Measurements from ENCODE around the gene MGMT.

DNA sequence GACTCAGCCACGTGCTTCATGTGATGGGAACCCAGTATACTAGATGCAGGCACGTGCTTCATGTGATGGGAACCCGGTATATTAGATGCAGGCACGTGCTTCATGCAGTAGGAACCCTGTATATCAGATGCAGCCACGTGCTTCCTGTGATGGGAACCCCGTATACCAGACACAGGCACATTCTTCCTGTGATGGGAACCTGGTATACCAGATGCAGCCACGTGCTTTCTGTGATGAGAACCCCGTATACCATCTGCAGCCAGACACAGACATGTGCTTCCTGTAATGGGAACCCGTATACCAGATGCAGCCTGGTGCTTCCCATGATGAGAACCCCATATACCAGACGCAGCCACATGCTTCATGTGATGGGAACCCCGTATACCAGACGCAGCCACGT, 44.0 kb downstream of the MGMT start:
- TF ChIP-seq, protein P1, sequence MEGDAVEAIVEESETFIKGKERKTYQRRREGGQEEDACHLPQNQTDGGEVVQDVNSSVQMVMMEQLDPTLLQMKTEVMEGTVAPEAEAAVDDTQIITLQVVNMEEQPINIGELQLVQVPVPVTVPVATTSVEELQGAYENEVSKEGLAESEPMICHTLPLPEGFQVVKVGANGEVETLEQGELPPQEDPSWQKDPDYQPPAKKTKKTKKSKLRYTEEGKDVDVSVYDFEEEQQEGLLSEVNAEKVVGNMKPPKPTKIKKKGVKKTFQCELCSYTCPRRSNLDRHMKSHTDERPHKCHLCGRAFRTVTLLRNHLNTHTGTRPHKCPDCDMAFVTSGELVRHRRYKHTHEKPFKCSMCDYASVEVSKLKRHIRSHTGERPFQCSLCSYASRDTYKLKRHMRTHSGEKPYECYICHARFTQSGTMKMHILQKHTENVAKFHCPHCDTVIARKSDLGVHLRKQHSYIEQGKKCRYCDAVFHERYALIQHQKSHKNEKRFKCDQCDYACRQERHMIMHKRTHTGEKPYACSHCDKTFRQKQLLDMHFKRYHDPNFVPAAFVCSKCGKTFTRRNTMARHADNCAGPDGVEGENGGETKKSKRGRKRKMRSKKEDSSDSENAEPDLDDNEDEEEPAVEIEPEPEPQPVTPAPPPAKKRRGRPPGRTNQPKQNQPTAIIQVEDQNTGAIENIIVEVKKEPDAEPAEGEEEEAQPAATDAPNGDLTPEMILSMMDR (IDR thresholded peaks at IDR 0.05), result no peak
- no peak for TF ChIP-seq ZFX (IDR thresholded peaks at IDR 0.05; ENCODE audit: borderline replicate concordance)

Data from 22Rv1 (cell line).